ENCODE measurements around the gene SIK2. TPM values are rescaled to one million over a fixed set of nuclear protein-coding genes. Genes with fewer than 3 reads are reported as not detected.

The SIK2 gene
- total and polyA plus RNA-seq, 2 donors (not counting 3 experiments of a cell fraction or from before 2014, with no cell fraction given) = 14.6 to 17.1 TPM

GRCh38 chr11:111766834-111767142 lies 164.5 kb downstream of the SIK2 start:
- FAIRE-seq (no peak), DNase-seq (ENCODE audit: low read depth, low spot score) (no peak)
- peak overlapping the region; percentile 83 for H3K4me2 ChIP-seq (ENCODE audit: insufficient read depth, low read length)
- H4K20me1 ChIP-seq (replicated peaks; ENCODE audit: control insufficient read depth, extremely low read depth, insufficient read depth, low read length) = no peaks in the 10 kb centered on the region
- H3K9me1 ChIP-seq (replicated peaks; ENCODE audit: control insufficient read depth, extremely low read depth, insufficient read depth, low read length) = no peaks in the 10 kb centered on the region
- peak overlapping the region; percentile 35 for H3K27ac ChIP-seq (ENCODE audit: insufficient read depth, low read depth, low read length)
- H3K36me3 ChIP-seq (ENCODE audit: control insufficient read depth in 2 of 2, extremely low read depth in 1 of 2, insufficient read depth in 2 of 2, low read length in 2 of 2) = peaks cover 0 to 5% of the 10 kb centered on the region in 2 experiments
- H3K79me2 ChIP-seq (ENCODE audit: control insufficient read depth, insufficient read depth, low read length) = peaks cover 12% of the 10 kb centered on the region
- dilution Hi-C loops (cut with MboI; ENCODE audit: extremely low pct_ligation_motif_present, low sequenced_read_pairs) (no loop called here), intact Hi-C loops (cut with micrococcal nuclease) (loop anchor here (1.0 to 2.0 kb wide), 5 partner anchors 28 to 164 kb away; partner anchors contain the start of gene SIK2)
- no peaks in the 10 kb centered on the region for H3K27me3 ChIP-seq (ENCODE audit: control insufficient read depth in 2 of 2, insufficient read depth in 2 of 2, low read length in 2 of 2)
- ChIA-PET CTCF (interaction anchor here (0.8 to 6.9 kb wide), 12 partner anchors 10 to 180 kb away, joined by 3 to 82 read pairs (median 8); no protein-coding TSS in a partner anchor), POLR2A (interaction anchor here (1.3 to 1.5 kb wide), 2 partner anchors 32 to 33 kb away, joined by 5 read pairs; no protein-coding TSS in a partner anchor)
- no peaks in the 10 kb centered on the region for H3K9me3 ChIP-seq (replicated peaks; ENCODE audit: control insufficient read depth, insufficient read depth, low read length)
- no TSS peak for BruUV-seq (replicated peaks)
- peak overlapping the region; percentile 92 for H2AFZ ChIP-seq (ENCODE audit: low read depth, low read length)
- H3K9ac ChIP-seq (replicated peaks; ENCODE audit: extremely low read depth, insufficient read depth, low read length) = peak overlapping the region; percentile 82
- peak overlapping the region; percentile 64 to 73 (median 68) for H3K4me3 ChIP-seq (replicated peaks in 1 of 3; ENCODE audit: insufficient read depth in 1 of 3, low read depth in 1 of 3, low read length in 3 of 3)
- peaks cover 15% of the 10 kb centered on the region for H3K4me1 ChIP-seq (ENCODE audit: control insufficient read depth, extremely low read depth, insufficient read depth, low read length)
- TF ChIP-seq MAX (IDR thresholded peaks at IDR 0.05; ENCODE audit: insufficient read depth, insufficient read length) (no peak), MYC (IDR thresholded peaks at IDR 0.05; ENCODE audit: low read depth, low read length) (no peak), CTCF (IDR thresholded peaks at IDR 0.05; ENCODE audit: extremely low read depth in 1 of 2, insufficient read depth in 1 of 2, low read depth in 1 of 2, low read length in 2 of 2) (no peak), GATA2 (IDR thresholded peaks at IDR 0.05; ENCODE audit: insufficient read depth, insufficient read length, low read depth, low read length) (no peak), FOS (IDR thresholded peaks at IDR 0.05; ENCODE audit: borderline replicate concordance, insufficient read depth, low read length) (no peak), EZH2 (IDR thresholded peaks at IDR 0.05; ENCODE audit: borderline replicate concordance, low read depth, low read length, severe bottlenecking) (no peak), POLR2A (IDR thresholded peaks at IDR 0.05; ENCODE audit: low read depth, low read length) (no peak), POLR2AphosphoS5 (IDR thresholded peaks at IDR 0.05; ENCODE audit: insufficient read depth, low read depth, low read length) (no peak), JUN (IDR thresholded peaks at IDR 0.05; ENCODE audit: borderline replicate concordance, insufficient read depth, insufficient read length, low read depth) (no peak)
